ENCODE data around the gene WDR27.

- TF ChIP-seq POLR2A (IDR thresholded peaks at IDR 0.05; ENCODE audit: extremely low read depth, insufficient read length) (no peak), CTCF (IDR thresholded peaks at IDR 0.05; ENCODE audit: low read depth, low read length) (no peak)
These were observed 171.7 kb downstream of the WDR27 start for GRCh38 chr6:169529931-169530751.
